ENCODE data around the gene ARL5B.

The ARL5B gene

GRCh38 chr10:18675086-18675801 is 16.0 kb downstream of the ARL5B start:
- Histone ChIP-seq H3K27me3 (ENCODE audit: insufficient read depth, low read length) (no peaks in the 10 kb centered on the region), H3K4me1 (ENCODE audit: insufficient read depth, low read length, severe bottlenecking) (no peaks in the 10 kb centered on the region), H3K36me3 (ENCODE audit: insufficient read depth, low read length) (peaks cover 61% of the 10 kb centered on the region), H3K4me3 (ENCODE audit: low read depth, low read length, poor library complexity, severe bottlenecking) (no peak overlapping the region), H2AFZ (ENCODE audit: low read length) (no peak overlapping the region), H3K9me2 (ENCODE audit: low read depth, low read length) (no peaks in the 10 kb centered on the region), H3F3A (ENCODE audit: insufficient read depth, low read length) (no peaks in the 10 kb centered on the region), H4K20me1 (ENCODE audit: insufficient read depth, low read length) (no peaks in the 10 kb centered on the region; the same call in 1 of the 2 replicates), H3K79me2 (ENCODE audit: insufficient read depth, low read length) (no peaks in the 10 kb centered on the region), H3K4me2 (ENCODE audit: low read length) (no peak overlapping the region), H3K27ac (ENCODE audit: low read depth, low read length, poor library complexity, severe bottlenecking) (no peak overlapping the region), H3K9ac (ENCODE audit: low read length) (no peak overlapping the region), H3K9me3 (ENCODE audit: low read length) (no peaks in the 10 kb centered on the region)
- no peak for TF ChIP-seq CTCF (IDR thresholded peaks at IDR 0.05; ENCODE audit: low read length)
- TF ChIP-seq EZH2 (IDR thresholded peaks at IDR 0.05; ENCODE audit: borderline replicate concordance, low read length), result no peak

GRCh38 chr10:18680754-18681153 is 21.5 kb downstream of the ARL5B start:
- H3K27me3 ChIP-seq (ENCODE audit: insufficient read depth, low read length), result 0 out of 2 replicates have a peak, but pooled peaks cover 4% of the 10 kb centered on the region
- no peak overlapping the region for H3K4me2 ChIP-seq (ENCODE audit: low read length)
- H3K4me3 ChIP-seq (ENCODE audit: low read depth, low read length, poor library complexity, severe bottlenecking), result no peak overlapping the region
- no peaks in the 10 kb centered on the region for H3K79me2 ChIP-seq (ENCODE audit: insufficient read depth, low read length)
- H3K27ac ChIP-seq (ENCODE audit: low read depth, low read length, poor library complexity, severe bottlenecking), result no peak overlapping the region
- TF ChIP-seq EZH2 (IDR thresholded peaks at IDR 0.05; ENCODE audit: borderline replicate concordance, low read length) (no peak), CTCF (IDR thresholded peaks at IDR 0.05; ENCODE audit: low read length) (no peak)
- peaks cover 11% of the 10 kb centered on the region for H3K36me3 ChIP-seq (ENCODE audit: insufficient read depth, low read length)
- H4K20me1 ChIP-seq (ENCODE audit: insufficient read depth, low read length), result no peaks in the 10 kb centered on the region
- no peaks in the 10 kb centered on the region for H3K4me1 ChIP-seq (ENCODE audit: insufficient read depth, low read length, severe bottlenecking)
- no peaks in the 10 kb centered on the region for H3K9me2 ChIP-seq (ENCODE audit: low read depth, low read length)
- H3K9me3 ChIP-seq (ENCODE audit: low read length), result no peaks in the 10 kb centered on the region
- no peaks in the 10 kb centered on the region for H3F3A ChIP-seq (ENCODE audit: insufficient read depth, low read length)
- H2AFZ ChIP-seq (ENCODE audit: low read length), result no peak overlapping the region
- no peak overlapping the region for H3K9ac ChIP-seq (ENCODE audit: low read length)

- no peaks in the 10 kb centered on the region for H3K9me2 ChIP-seq (ENCODE audit: low read depth, low read length)
- 0 out of 2 replicates have a peak, but pooled peaks cover 5% of the 10 kb centered on the region for H3K27me3 ChIP-seq (ENCODE audit: insufficient read depth, low read length)
- H3K4me3 ChIP-seq (ENCODE audit: low read depth, low read length, poor library complexity, severe bottlenecking), result no peak overlapping the region
- H3K4me1 ChIP-seq (ENCODE audit: insufficient read depth, low read length, severe bottlenecking), result no peaks in the 10 kb centered on the region
- no peaks in the 10 kb centered on the region for H3K79me2 ChIP-seq (ENCODE audit: insufficient read depth, low read length)
- no peak overlapping the region for H3K4me2 ChIP-seq (ENCODE audit: low read length)
- no peak overlapping the region for H2AFZ ChIP-seq (ENCODE audit: low read length)
- peaks cover 5% of the 10 kb centered on the region; the same call in 1 of the 2 replicates for H3K36me3 ChIP-seq (ENCODE audit: insufficient read depth, low read length)
- no peaks in the 10 kb centered on the region for H3K9me3 ChIP-seq (ENCODE audit: low read length)
- TF ChIP-seq CTCF (IDR thresholded peaks at IDR 0.05; ENCODE audit: low read length), result no peak
- TF ChIP-seq EZH2 (IDR thresholded peaks at IDR 0.05; ENCODE audit: borderline replicate concordance, low read length), result no peak
- no peak overlapping the region for H3K27ac ChIP-seq (ENCODE audit: low read depth, low read length, poor library complexity, severe bottlenecking)
- H3K9ac ChIP-seq (ENCODE audit: low read length), result no peak overlapping the region
- H4K20me1 ChIP-seq (ENCODE audit: insufficient read depth, low read length), result no peaks in the 10 kb centered on the region
- no peaks in the 10 kb centered on the region for H3F3A ChIP-seq (ENCODE audit: insufficient read depth, low read length)
Observed at GRCh38 chr10:18681366-18681765, 22.1 kb downstream of the ARL5B start.
